Measurements from ENCODE around the gene DENND4A. TPM values are rescaled to one million over a fixed set of nuclear protein-coding genes. Genes with fewer than 3 reads are reported as not detected.
A peak's percentile ranks its signal among the peaks of the same experiment; 100 is the strongest.
"Not testable (repeated sequence)": the region's sequence is repeated elsewhere in the genome, so short reads cannot be mapped to it uniquely, and the experiment has no call there.

Gene DENND4A
- total RNA-seq, 1 donor from 2014 or later = 50.8 TPM

DNA sequence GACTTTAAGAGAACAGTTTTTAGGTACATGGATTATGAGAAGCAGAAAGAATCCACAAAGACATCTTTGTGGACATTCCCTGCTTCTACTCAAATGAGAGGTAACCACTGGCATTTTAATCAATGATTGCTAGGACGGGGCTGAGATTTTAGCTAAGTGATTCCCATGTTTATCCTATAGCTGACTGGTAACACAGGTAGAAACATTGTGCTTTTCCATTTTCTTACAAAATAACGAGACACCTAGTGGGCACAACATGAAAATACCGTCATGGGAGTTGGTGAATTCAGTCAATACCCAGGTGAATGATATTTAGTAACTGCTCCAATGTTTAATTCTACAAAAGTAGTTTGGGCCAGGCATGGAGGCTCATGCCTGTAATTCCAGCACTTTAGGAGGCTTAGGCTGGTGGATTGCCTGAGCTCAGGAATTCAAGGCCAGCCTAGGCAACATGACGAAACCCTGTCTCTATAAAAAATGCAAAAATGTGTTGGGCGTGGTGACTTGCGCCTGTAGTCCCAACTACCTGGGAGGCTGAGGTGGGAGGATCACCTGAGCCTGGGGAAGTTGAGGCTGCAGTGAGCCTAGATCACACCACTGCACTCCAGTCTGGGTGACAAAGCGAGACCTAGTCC lies 37.2 kb upstream of the DENND4A start:
- Mint-ChIP-seq H3K9me3 (no peaks in the 10 kb centered on the region), H3K27ac (peak overlapping the region; percentile 61), H3K4me3 (no peak overlapping the region), H3K27me3 (ENCODE audit: insufficient read depth) (no peaks in the 10 kb centered on the region), H3K4me1 (ENCODE audit: low read depth) (peaks cover 63% of the 10 kb centered on the region), H3K36me3 (ENCODE audit: low read depth) (no peaks in the 10 kb centered on the region)
- DNase-seq (ENCODE audit: low spot score) = no peak
- intact Hi-C loops (cut with micrococcal nuclease) = loop anchor here (1.0 to 5.0 kb wide), 4 partner anchors 10 to 192 kb away; partner anchors contain the start of gene DENND4A

DNA sequence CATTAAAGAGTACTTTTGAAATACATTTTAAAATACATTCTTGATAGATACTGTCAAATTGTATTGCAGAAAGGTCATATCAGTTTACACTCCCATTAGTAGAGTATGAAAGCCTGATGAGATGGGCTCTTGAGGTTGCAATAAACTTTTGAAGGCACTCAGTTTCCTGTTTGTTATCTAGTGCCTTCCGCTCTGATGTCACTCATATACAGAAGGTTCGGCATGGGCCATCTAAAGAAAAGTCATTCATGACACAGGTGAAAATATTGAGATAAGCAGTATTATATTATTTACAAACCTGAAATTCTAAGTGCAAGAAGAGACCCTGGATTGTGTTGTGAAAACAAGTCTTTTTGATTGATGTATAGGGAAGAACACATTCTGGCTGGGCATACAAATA lies 36.5 kb upstream of the DENND4A start:
- H3K9me3 Mint-ChIP-seq = no peaks in the 10 kb centered on the region
- H3K4me1 Mint-ChIP-seq (ENCODE audit: low read depth) = peaks cover 63% of the 10 kb centered on the region
- intact Hi-C loops (cut with micrococcal nuclease) = loop anchor here (2.0 to 5.0 kb wide), 2 partner anchors 68 to 191 kb away; no protein-coding TSS in a partner anchor
- H3K36me3 Mint-ChIP-seq (ENCODE audit: low read depth) = no peaks in the 10 kb centered on the region
- H3K4me3 Mint-ChIP-seq = peak overlapping the region; percentile 50
- no peaks in the 10 kb centered on the region for H3K27me3 Mint-ChIP-seq (ENCODE audit: insufficient read depth)
- H3K27ac Mint-ChIP-seq = peak overlapping the region; percentile 61
- no peak for DNase-seq (ENCODE audit: low spot score)

DNA sequence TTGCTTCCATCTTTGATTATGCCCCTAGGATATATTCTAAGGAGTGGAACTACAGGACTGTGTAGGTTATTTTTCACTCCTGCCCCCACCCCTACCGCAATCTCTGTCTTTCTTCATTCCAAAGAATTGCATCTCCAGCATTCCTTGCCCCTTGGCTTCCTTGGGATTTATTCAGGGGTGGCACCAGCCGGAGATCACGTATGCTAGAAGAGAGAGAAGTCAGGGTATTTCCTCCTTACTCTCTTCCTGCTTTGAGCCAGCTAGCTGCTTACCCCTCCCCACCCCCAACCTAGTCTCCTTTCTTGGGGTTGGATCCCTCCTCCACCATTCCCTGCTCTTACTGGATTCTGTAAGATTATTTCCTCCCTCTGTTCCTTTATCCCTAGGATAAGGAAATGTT lies 35.0 kb upstream of the DENND4A start:
- Mint-ChIP-seq H3K27ac (peak overlapping the region; percentile 88), H3K4me3 (peak overlapping the region; percentile 63), H3K36me3 (ENCODE audit: low read depth) (no peaks in the 10 kb centered on the region), H3K4me1 (ENCODE audit: low read depth) (peaks cover 59% of the 10 kb centered on the region), H3K27me3 (ENCODE audit: insufficient read depth) (no peaks in the 10 kb centered on the region), H3K9me3 (no peaks in the 10 kb centered on the region)
- DNase-seq (ENCODE audit: low spot score) = no peak
- intact Hi-C loops (cut with micrococcal nuclease) = loop anchor here (5.0 kb wide), 1 partner anchor 190 kb away; no protein-coding TSS in a partner anchor

DNA sequence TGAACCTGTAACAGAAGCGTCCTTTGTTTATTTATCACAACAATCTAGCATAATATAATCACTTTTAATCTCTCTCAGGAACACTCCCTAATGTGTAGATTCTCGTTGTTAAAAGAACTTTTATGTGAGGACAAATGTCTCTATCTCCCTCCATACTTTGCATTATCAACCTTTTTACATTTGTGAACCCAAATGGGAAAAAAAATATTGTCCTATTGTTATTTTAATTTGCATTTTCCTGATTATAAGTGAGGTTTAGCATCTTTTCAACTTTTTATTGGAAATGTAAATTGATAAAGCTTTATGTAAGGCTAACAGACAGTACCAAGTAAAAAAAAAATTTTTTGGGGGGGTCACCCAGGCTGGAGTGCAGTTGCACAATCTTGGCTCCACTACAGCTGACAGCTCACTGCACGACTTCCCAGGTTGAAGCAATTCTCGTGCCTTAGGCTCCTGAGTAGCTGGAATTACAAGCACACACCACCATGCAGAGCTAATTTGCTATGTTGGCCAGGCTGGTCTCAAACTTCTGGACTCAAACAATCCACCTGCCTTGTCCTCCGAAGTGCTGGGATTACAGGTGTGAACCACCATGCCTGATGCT lies 33.0 kb upstream of the DENND4A start:
- intact Hi-C loops (cut with micrococcal nuclease) = loop anchor here (5.0 kb wide), 1 partner anchor 188 kb away; no protein-coding TSS in a partner anchor
- Mint-ChIP-seq H3K27ac (no peak overlapping the region), H3K27me3 (ENCODE audit: insufficient read depth) (no peaks in the 10 kb centered on the region), H3K36me3 (ENCODE audit: low read depth) (no peaks in the 10 kb centered on the region), H3K9me3 (no peaks in the 10 kb centered on the region), H3K4me1 (ENCODE audit: low read depth) (peaks cover 59% of the 10 kb centered on the region), H3K4me3 (no peak overlapping the region)
- no peak for DNase-seq (ENCODE audit: low spot score)

DNA sequence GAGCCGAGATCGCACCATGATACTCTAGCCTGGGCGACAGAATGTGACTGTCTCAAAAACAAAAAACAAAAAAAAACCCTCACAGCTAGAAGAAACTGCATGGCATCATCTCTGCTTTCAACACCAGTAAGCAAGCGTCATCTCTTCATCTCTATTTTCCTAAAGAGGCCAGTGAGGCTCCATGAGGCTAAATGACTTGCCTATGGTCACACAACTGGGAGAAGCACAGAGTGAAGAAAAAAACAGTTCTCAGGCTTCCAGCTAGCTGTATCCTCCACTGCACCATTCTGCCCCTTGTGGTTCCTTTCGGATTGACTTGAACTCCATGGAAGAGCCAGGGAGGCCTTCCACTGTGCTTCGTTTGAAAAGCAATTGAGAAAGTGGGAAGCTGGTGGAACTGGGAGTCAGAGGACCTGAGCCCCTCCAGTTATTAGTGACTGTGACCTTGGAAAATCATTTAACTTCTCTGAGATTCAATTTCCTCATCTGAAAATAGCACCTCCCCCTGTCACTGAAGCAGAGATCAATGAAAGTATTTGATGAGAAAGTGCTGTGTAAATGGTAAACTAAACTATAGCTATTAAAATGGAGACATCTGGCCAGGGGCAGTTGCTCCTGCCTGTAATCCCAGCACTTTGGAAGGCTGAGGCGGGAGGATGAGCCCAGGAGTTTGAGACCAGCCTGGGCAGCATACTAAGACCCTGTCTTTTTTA lies 32.1 kb upstream of the DENND4A start:
- H3K36me3 Mint-ChIP-seq (ENCODE audit: low read depth) = no peaks in the 10 kb centered on the region
- peaks cover 62% of the 10 kb centered on the region for H3K4me1 Mint-ChIP-seq (ENCODE audit: low read depth)
- intact Hi-C loops (cut with micrococcal nuclease) = no loop called here
- DNase-seq (ENCODE audit: low spot score) = no peak
- peak overlapping the region; percentile 1 for H3K27ac Mint-ChIP-seq
- no peaks in the 10 kb centered on the region for H3K27me3 Mint-ChIP-seq (ENCODE audit: insufficient read depth)
- H3K9me3 Mint-ChIP-seq = no peaks in the 10 kb centered on the region
- no peak overlapping the region for H3K4me3 Mint-ChIP-seq

DNA sequence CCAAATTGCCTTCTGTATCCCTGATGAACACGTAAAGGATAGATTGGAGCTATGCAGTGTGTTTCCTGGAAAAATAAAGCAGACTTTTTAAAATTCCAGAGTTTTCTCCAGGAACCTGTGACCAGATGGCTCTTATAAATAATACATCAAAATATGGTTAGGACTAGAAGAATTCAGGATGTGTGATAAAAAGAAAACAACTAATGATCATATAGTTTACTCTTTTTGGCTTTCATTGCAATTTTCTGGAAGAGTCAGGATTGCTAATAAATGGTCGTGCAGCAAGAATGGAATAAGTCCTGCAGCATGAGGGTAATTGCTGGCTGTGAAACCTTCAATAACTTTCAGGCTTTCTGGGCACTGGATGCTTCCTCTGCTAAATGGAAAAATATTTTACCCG lies 30.2 kb upstream of the DENND4A start:
- no peak overlapping the region for H3K27ac Mint-ChIP-seq
- DNase-seq (ENCODE audit: low spot score) = no peak
- no peak overlapping the region for H3K4me3 Mint-ChIP-seq
- no peaks in the 10 kb centered on the region for H3K27me3 Mint-ChIP-seq (ENCODE audit: insufficient read depth)
- intact Hi-C loops (cut with micrococcal nuclease) = no loop called here
- H3K4me1 Mint-ChIP-seq (ENCODE audit: low read depth) = peaks cover 60% of the 10 kb centered on the region
- H3K36me3 Mint-ChIP-seq (ENCODE audit: low read depth) = peaks cover 1% of the 10 kb centered on the region
- H3K9me3 Mint-ChIP-seq = no peaks in the 10 kb centered on the region

DNA sequence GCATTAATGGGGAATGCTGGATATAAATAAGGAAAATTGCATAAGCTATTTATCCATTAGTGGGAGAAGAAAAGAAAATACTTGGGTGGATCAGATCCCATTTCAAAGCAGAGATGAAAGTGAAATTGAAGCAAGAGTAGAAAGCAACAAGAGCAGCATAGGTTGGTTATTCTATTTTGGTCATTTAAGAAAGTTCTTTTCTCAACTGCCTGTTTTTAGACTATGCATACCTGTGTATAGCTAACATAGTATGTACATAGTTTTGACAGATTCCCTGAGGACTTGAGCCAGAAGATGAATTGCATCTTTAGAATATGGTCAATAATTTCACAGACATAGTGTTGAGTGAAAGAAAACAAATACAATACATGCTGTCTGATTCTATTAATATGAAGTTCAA lies 29.0 kb upstream of the DENND4A start:
- Mint-ChIP-seq H3K4me3 (no peak overlapping the region), H3K27me3 (ENCODE audit: insufficient read depth) (no peaks in the 10 kb centered on the region), H3K9me3 (no peaks in the 10 kb centered on the region), H3K4me1 (ENCODE audit: low read depth) (peaks cover 60% of the 10 kb centered on the region), H3K36me3 (ENCODE audit: low read depth) (peaks cover 3% of the 10 kb centered on the region), H3K27ac (peak overlapping the region; percentile 3)
- intact Hi-C loops (cut with micrococcal nuclease) = no loop called here
- DNase-seq (ENCODE audit: low spot score) = no peak

DNA sequence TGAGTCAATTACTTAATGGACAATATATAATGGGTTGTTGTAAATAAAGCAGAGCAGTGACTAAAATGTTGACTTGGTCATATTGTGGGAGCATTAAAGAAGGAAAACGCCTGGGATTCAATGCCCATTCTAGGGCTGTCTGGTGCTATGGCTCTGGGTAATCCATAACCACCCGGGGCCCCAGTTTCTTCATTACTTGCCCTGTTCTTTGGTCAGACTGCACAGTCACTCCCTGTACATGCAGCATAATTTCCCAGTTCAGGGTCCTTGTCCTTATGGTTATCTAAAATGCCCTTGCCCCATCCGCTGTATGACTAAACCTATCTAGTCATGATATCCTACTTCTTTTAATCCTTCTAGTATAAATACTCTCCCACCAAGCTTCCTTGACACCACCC lies 27.5 kb upstream of the DENND4A start:
- intact Hi-C loops (cut with micrococcal nuclease) = loop anchor here (1.0 to 5.0 kb wide), 9 partner anchors 10 to 107 kb away; partner anchors contain the start of genes DENND4A and RAB11A

DNA sequence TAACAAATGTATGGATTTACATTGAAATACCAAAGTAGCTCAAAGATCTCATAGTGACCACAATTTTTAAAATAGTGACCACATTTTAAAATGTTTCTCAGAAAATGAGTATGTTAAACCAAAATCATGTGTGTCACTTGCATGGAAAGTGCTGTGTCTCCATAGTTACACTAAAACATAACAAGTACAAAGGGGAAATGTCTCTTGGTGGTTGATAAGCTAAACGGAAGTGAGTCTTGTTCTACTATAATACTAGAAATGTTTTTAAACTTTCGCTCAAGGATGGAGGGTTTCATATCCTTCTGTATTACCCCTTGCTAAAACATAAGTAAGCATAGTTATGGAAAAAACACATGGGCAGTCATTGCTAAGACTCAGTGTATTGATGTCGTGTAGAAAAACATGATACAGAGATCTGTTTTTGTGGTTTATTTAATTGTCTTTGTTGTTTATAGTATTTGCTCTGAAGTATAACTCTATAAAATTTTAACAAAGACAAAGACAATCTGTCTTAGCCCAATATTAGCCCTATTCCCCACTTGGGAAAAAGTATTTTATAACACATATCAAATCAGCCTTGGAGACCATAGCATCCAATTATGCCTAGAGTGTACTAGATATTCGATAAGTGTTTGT lies 27.0 kb upstream of the DENND4A start:
- peaks cover 57% of the 10 kb centered on the region for H3K4me1 Mint-ChIP-seq (ENCODE audit: low read depth)
- peaks cover 1% of the 10 kb centered on the region for H3K9me3 Mint-ChIP-seq
- H3K36me3 Mint-ChIP-seq (ENCODE audit: low read depth) = peaks cover 3% of the 10 kb centered on the region
- no peaks in the 10 kb centered on the region for H3K27me3 Mint-ChIP-seq (ENCODE audit: insufficient read depth)
- peak overlapping the region; percentile 91 for H3K27ac Mint-ChIP-seq
- peak overlapping the region; percentile 31 for H3K4me3 Mint-ChIP-seq
- intact Hi-C loops (cut with micrococcal nuclease) = loop anchor here (1.0 to 5.0 kb wide), 9 partner anchors 10 to 107 kb away; partner anchors contain the start of genes DENND4A and RAB11A
- DNase-seq (ENCODE audit: low spot score) = peak; percentile 25

More for the DNA sequence above, 27.5 kb upstream of the DENND4A start:
- H3K4me3 Mint-ChIP-seq = peak overlapping the region; percentile 28
- peak overlapping the region; percentile 91 for H3K27ac Mint-ChIP-seq
- DNase-seq (ENCODE audit: low spot score) = no peak
- no peaks in the 10 kb centered on the region for H3K27me3 Mint-ChIP-seq (ENCODE audit: insufficient read depth)
- H3K9me3 Mint-ChIP-seq = no peaks in the 10 kb centered on the region
- H3K4me1 Mint-ChIP-seq (ENCODE audit: low read depth) = peaks cover 61% of the 10 kb centered on the region
- peaks cover 3% of the 10 kb centered on the region for H3K36me3 Mint-ChIP-seq (ENCODE audit: low read depth)

DNA sequence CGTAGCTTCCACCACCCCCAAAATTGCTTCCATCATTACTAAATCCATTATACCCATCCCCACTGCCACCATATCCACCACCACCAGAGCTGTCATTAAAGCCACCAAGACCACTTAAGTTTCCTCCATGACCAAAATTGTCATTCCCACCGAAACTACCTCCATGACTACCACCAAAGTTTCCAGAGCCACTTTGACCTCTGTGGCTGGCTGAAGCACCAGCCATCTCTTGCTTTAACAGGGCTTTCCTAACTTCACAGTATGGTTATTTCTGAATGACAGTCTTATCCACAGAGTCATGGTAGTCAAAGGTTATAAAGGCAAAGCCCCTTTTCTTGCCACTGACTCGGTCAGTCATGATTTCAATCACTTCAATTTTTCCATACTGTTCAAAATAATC lies 24.3 kb upstream of the DENND4A start:
- no peak overlapping the region for H3K4me3 Mint-ChIP-seq
- intact Hi-C loops (cut with micrococcal nuclease) = loop anchor here (5.0 kb wide), 1 partner anchor 104 kb away; no protein-coding TSS in a partner anchor
- H3K4me1 Mint-ChIP-seq (ENCODE audit: low read depth) = peaks cover 41% of the 10 kb centered on the region
- peaks cover 10% of the 10 kb centered on the region for H3K36me3 Mint-ChIP-seq (ENCODE audit: low read depth)
- DNase-seq (ENCODE audit: low spot score) = no peak
- no peaks in the 10 kb centered on the region for H3K27me3 Mint-ChIP-seq (ENCODE audit: insufficient read depth)
- peaks cover 8% of the 10 kb centered on the region for H3K9me3 Mint-ChIP-seq
- peak overlapping the region; percentile 73 for H3K27ac Mint-ChIP-seq

DNA sequence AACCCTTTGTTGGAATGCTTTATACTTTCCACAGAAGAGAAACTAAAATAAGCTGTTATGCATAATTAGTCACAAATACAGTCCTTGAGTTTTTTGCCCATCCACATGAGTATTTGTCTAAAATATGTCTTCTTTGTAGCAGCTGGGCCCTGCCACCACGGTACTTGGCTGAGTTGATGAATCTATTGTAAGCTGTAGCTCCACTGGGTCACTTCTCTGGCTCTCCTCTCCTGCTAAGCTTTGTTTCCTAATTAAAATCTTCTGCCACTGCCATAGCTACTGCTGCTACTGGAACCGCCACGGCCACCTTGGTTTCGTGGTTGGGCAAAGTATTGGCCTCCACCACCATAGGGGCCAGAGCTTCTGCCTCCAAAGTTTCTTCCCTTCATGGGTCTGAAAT lies 23.9 kb upstream of the DENND4A start:
- not testable (repeated sequence) for H3K9me3 Mint-ChIP-seq; H3K27me3 Mint-ChIP-seq (ENCODE audit: insufficient read depth); DNase-seq (ENCODE audit: low spot score); H3K4me3 Mint-ChIP-seq; H3K36me3 Mint-ChIP-seq (ENCODE audit: low read depth)
- intact Hi-C loops (cut with micrococcal nuclease) = loop anchor here (5.0 kb wide), 1 partner anchor 104 kb away; no protein-coding TSS in a partner anchor
- peak overlapping the region; percentile 73 for H3K27ac Mint-ChIP-seq
- H3K4me1 Mint-ChIP-seq (ENCODE audit: low read depth) = peaks cover 37% of the 10 kb centered on the region

DNA sequence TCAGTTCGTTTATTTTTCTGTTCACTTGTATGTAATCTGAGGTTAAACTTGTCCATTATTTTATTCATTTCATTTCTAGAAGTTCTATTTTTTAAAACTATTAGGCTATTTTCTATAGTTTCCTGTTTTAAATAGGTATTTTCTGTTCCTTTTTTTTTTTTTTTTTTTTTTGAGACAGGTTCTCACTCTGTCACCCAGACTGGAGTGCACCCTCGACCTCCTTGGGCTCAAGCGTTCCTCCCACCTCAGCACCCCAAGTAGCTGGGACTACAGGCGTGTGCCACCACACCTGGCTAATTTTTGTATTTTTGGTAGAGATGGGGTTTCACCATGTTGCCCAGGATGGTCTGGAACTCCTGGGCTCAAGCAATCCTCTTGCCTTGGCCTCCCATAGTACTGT lies 22.2 kb upstream of the DENND4A start:
- intact Hi-C loops (cut with micrococcal nuclease); H3K36me3 Mint-ChIP-seq (ENCODE audit: low read depth); H3K27me3 Mint-ChIP-seq (ENCODE audit: insufficient read depth); H3K9me3 Mint-ChIP-seq; H3K4me3 Mint-ChIP-seq; DNase-seq (ENCODE audit: low spot score): not testable (repeated sequence)
- Mint-ChIP-seq H3K4me1 (ENCODE audit: low read depth) (peaks cover 22% of the 10 kb centered on the region), H3K27ac (peak overlapping the region; percentile 8)

Measured in activated T-helper 1 cell treated with anti-CD3 and anti-CD28 coated beads, Interleukin-12 subunit alpha, Interleukin-12 subunit beta, Interleukin-2, Interleukin-4 antibody, amounts not matched to agents 30 ng/mL and 10 ng/mL and 1 ng/mL, durations not matched to agents 14 hours and 24 hours and 36 hours (primary cell).